Stomach (tissue), 9 donors: ENCODE results near the gene CHD9. TPM values are rescaled to one million over a fixed set of nuclear protein-coding genes. Genes with fewer than 3 reads are reported as not detected.

Source experiments
- DNase-seq, 2 donors: peaks; one replicate each; pipeline versions ENCODE4 v3.0.0 to v3.0.0-alpha.2; 2013 to 2019
- H3K27ac ChIP-seq, 5 donors: fragments of 200-600 bp in 4 of 5; sonication (generic) in 4 of 5; one replicate each; pipeline ENCODE4 v1.5.1; 2013 to 2019; ENCODE audit warnings: mild to moderate bottlenecking in 1 of 5, moderate library complexity in 1 of 5
- H3K27me3 ChIP-seq, 3 donors: fragments of 200-600 bp; sonication (generic); one replicate each; pipeline ENCODE4 v1.5.1; 2017 to 2019; ENCODE audit warnings: mixed run types in 1 of 3
- H3K36me3 ChIP-seq, 4 donors: fragments of 200-600 bp; sonication (generic); 1 replicate in 3 of 4; 2 replicates in 1 of 4; pipeline ENCODE4 v1.5.1; 2016 to 2019
- H3K4me1 ChIP-seq, 4 donors: fragments of 200-600 bp; sonication (generic); one replicate each; pipeline ENCODE4 v1.5.1; 2016 to 2019
- H3K4me3 ChIP-seq, 4 donors: fragments of 200-600 bp; sonication (generic) in 3 of 4; one replicate each; pipeline ENCODE4 v1.5.1; 2016 to 2019; ENCODE audit warnings: mild to moderate bottlenecking in 1 of 4
- H3K9me3 ChIP-seq, 4 donors: fragments of 200-600 bp; sonication (generic); one replicate each; pipeline ENCODE4 v1.5.1; 2016 to 2019
- CTCF ChIP-seq, 7 experiments: fragments of 450-650 bp in 4 of 7; fragments of 200-600 bp in 3 of 7; sonication (generic) in 3 of 7; IDR thresholded peaks; one replicate each; pipeline ENCODE4 v1.5.1; 2016 to 2019; ENCODE audit warnings: antibody characterized with exemption in 7 of 7, control low read depth in 2 of 7, mild to moderate bottlenecking in 1 of 7
- EP300 ChIP-seq: sonication (generic); formaldehyde crosslinking; IDR thresholded peaks from one replicate; pipeline ENCODE4 v1.6.1; 2017; ENCODE audit warnings: antibody characterized with exemption
- POLR2A ChIP-seq, 4 donors: fragments of 450-650 bp; IDR thresholded peaks; one replicate each; pipeline ENCODE4 v1.6.1; 2016; ENCODE audit warnings: antibody characterized with exemption in 4 of 4, control low read depth in 2 of 4, mild to moderate bottlenecking in 1 of 4, moderate library complexity in 1 of 4
- POLR2AphosphoS5 ChIP-seq, 3 donors: sonication (generic); formaldehyde crosslinking; IDR thresholded peaks; one replicate each; pipeline ENCODE4 v1.6.1; 2016; ENCODE audit warnings: antibody characterized with exemption in 3 of 3
- WGBS, 5 donors: extraction: QIAGEN DNeasy Blood & Tissue Kit in 3 of 5; methylation state at CpG; one replicate each; pipeline versions ENCODE4 v1.1.5 to v1.1.7; 2013 to 2018; 5-methylcytosine and 5-hydroxymethylcytosine counted together
- intact Hi-C: fragments of 100-400 bp; cut with DNase I; formaldehyde crosslinking; loops from one replicate; pipeline ENCODE4 v1.15.1; 2023; ENCODE audit warnings: low total_unique reads
- polyA plus RNA-seq, 3 donors: library from polyadenylated mRNA; stranded (reverse); fragments of 200-250 nt; gene quantifications; one replicate each; pipeline ENCODE4 v1.2.3, GENCODE V29; 2013
- total RNA-seq, 5 donors: library from RNA; depleted of rRNA; stranded (reverse); fragments of >200 nt; gene quantifications; one replicate each; pipeline versions ENCODE4 v1.1.0 to v1.2.3, GENCODE V29; 2014 to 2016
- donor health status: healthy with polysubstance abuse.
- donor health status: Bipolar disorder and iron deficiency.
- donor health status: healthy.

CHD9 gene
- total and polyA plus RNA-seq, 8 donors: 8.1 to 224 (median 29.4) TPM

- Histone ChIP-seq H3K4me3 (peak overlapping the region; percentile 72 to 97 (median 90)), H3K36me3 (no peaks in the 10 kb centered on the region), H3K9me3 (no peaks in the 10 kb centered on the region), H3K27ac (peak overlapping the region; percentile 95 to 99 (median 97)), H3K27me3 (no peaks in the 10 kb centered on the region), H3K4me1 (peaks cover 20 to 46% (median 38%) of the 10 kb centered on the region in 4 donors)
- WGBS, 5 donors: 1% methylated on average over 23 to 43 of the region's 46 CpGs; no CpG with 5 or more reads in 2 of the 5 donors
- TF ChIP-seq CTCF (IDR thresholded peaks at IDR 0.05): no peak
- TF ChIP-seq POLR2AphosphoS5 (IDR thresholded peaks at IDR 0.05): no peak
- TF ChIP-seq POLR2A (IDR thresholded peaks at IDR 0.05): no peak
- TF ChIP-seq EP300: no peak
- intact Hi-C loops: no loop called here
- peak in 1 of 2 donors; percentile 31 for DNase-seq
Observed at GRCh38 chr16:53131050-53131362, 76.2 kb downstream of the CHD9 start.

GRCh38 chr16:53131363-53132071, 76.7 kb downstream of the CHD9 start:
- Histone ChIP-seq H3K4me1 (peaks cover 20 to 46% (median 38%) of the 10 kb centered on the region in 4 donors), H3K27me3 (no peaks in the 10 kb centered on the region), H3K4me3 (peak overlapping the region; percentile 72 to 97 (median 90)), H3K36me3 (no peaks in the 10 kb centered on the region), H3K27ac (peak overlapping the region; percentile 95 to 99 (median 97)), H3K9me3 (no peaks in the 10 kb centered on the region)
- 0 to 2% (median 1%) methylated on average over 21 to 74 of the region's 77 CpGs for WGBS, 5 donors
- intact Hi-C loops: no loop called here
- TF ChIP-seq EP300 (no peak), POLR2A (IDR thresholded peaks at IDR 0.05) (no peak), CTCF (IDR thresholded peaks at IDR 0.05) (no peak), POLR2AphosphoS5 (IDR thresholded peaks at IDR 0.05) (peak in 1 of 3 donors; percentile 61)
- DNase-seq: peak; percentile 72 to 82

- Histone ChIP-seq H3K9me3 (no peaks in the 10 kb centered on the region), H3K27ac (peak overlapping the region in 3 of 5 donors; percentile 95 to 99 (median 97)), H3K4me1 (peaks cover 20 to 46% (median 38%) of the 10 kb centered on the region in 4 donors), H3K36me3 (no peaks in the 10 kb centered on the region), H3K4me3 (peak overlapping the region in 3 of 4 donors; percentile 72 to 97 (median 92)), H3K27me3 (no peaks in the 10 kb centered on the region)
- intact Hi-C loops: no loop called here
- no peak for DNase-seq
- TF ChIP-seq CTCF (IDR thresholded peaks at IDR 0.05) (no peak), POLR2A (IDR thresholded peaks at IDR 0.05) (no peak), POLR2AphosphoS5 (IDR thresholded peaks at IDR 0.05) (no peak), EP300 (no peak)
- 36 to 57% (median 46%) methylated on average over 6 of the region's 6 CpGs for WGBS, 5 donors
Observed at GRCh38 chr16:53132406-53132805, 77.6 kb downstream of the CHD9 start.

- no peak overlapping the region for H3K4me3 ChIP-seq
- H3K27me3 ChIP-seq: no peaks in the 10 kb centered on the region
- H3K9me3 ChIP-seq: no peaks in the 10 kb centered on the region
- WGBS, 5 donors: 92 to 96% (median 95%) methylated on average over 2 of the region's 2 CpGs
- peaks cover 9 to 46% (median 28%) of the 10 kb centered on the region in 4 donors for H3K4me1 ChIP-seq
- intact Hi-C loops: no loop called here
- no peak for DNase-seq
- no peak overlapping the region for H3K27ac ChIP-seq
- TF ChIP-seq EP300 (no peak), POLR2A (IDR thresholded peaks at IDR 0.05) (no peak), CTCF (IDR thresholded peaks at IDR 0.05) (no peak)
- H3K36me3 ChIP-seq: no peaks in the 10 kb centered on the region
Observed at GRCh38 chr16:53135329-53135728, 80.5 kb downstream of the CHD9 start.
